Endodermal cell (in vitro differentiated cells): Measurements from ENCODE around the gene HSPB7. TPM values are rescaled to one million over a fixed set of nuclear protein-coding genes. Genes with fewer than 3 reads are reported as not detected.

ENCODE experiments used
- DNase-seq: peaks from one replicate; pipeline ENCODE4 v3.0.0-alpha.2; 2017
- H3K27ac ChIP-seq: 2 replicates; pipeline ENCODE4 v1.5.1; 2013; ENCODE audit warnings: mild to moderate bottlenecking, low read depth, low read length, moderate library complexity
- H3K27me3 ChIP-seq: 2 replicates; pipeline ENCODE4 v1.6.1; 2013; ENCODE audit warnings: mild to moderate bottlenecking, low read length, moderate library complexity; ENCODE audit not compliant: insufficient read depth, control insufficient read depth, poor library complexity, severe bottlenecking
- H3K36me3 ChIP-seq: 2 replicates; pipeline ENCODE4 v1.7.0; 2013; ENCODE audit warnings: mild to moderate bottlenecking, low read length, moderate library complexity; ENCODE audit not compliant: control insufficient read depth, insufficient read depth
- H3K4me1 ChIP-seq: one replicate; pipeline ENCODE4 v1.7.0; 2013; ENCODE audit warnings: low read length; ENCODE audit not compliant: control insufficient read depth, insufficient read depth
- H3K4me3 ChIP-seq: 2 replicates; pipeline ENCODE4 v1.5.1; 2013; ENCODE audit warnings: mild to moderate bottlenecking, low read length, moderate library complexity
- H3K9ac ChIP-seq: 2 replicates; pipeline ENCODE4 v1.6.1; 2013; ENCODE audit warnings: mild to moderate bottlenecking, low read length, moderate library complexity; ENCODE audit not compliant: poor library complexity, severe bottlenecking; ENCODE audit errors: extremely low read depth
- H3K9me3 ChIP-seq: 2 replicates; pipeline ENCODE4 v1.6.1; 2013; ENCODE audit warnings: mild to moderate bottlenecking, low read length, moderate library complexity; ENCODE audit not compliant: control insufficient read depth
- H3K27ac Mint-ChIP-seq: 2 replicates; pipeline ENCODE4 v1.8.0; 2020; ENCODE audit warnings: mixed read lengths
- H3K27me3 Mint-ChIP-seq: 2 replicates; pipeline ENCODE4 v1.8.0; 2021; ENCODE audit warnings: mild to moderate bottlenecking, mixed read lengths; ENCODE audit not compliant: insufficient read depth
- H3K36me3 Mint-ChIP-seq: 2 replicates; pipeline ENCODE4 v1.8.0; 2020; ENCODE audit warnings: low read depth, mixed read lengths
- H3K4me1 Mint-ChIP-seq: 2 replicates; pipeline ENCODE4 v1.8.0; 2020; ENCODE audit warnings: mixed read lengths
- H3K4me3 Mint-ChIP-seq: 2 replicates; pipeline ENCODE4 v1.8.0; 2020; ENCODE audit warnings: mild to moderate bottlenecking, moderate library complexity, mixed read lengths
- H3K9me3 Mint-ChIP-seq: 2 replicates; pipeline ENCODE4 v1.8.0; 2020; ENCODE audit warnings: mild to moderate bottlenecking, mixed read lengths
- WGBS, 2 experiments: methylation state at CpG; one replicate each; pipeline versions ENCODE4 v1.1.5 to v1.1.7; 2013; ENCODE audit warnings: missing lambda C conversion rate in 2 of 2, mixed read lengths in 1 of 2; ENCODE audit not compliant: insufficient coverage in 1 of 2, insufficient read length in 1 of 2; 5-methylcytosine and 5-hydroxymethylcytosine counted together
- total RNA-seq, 2 donors: library from RNA; stranded (reverse); fragmentation: NEBNext Ultra II Directional in 1 of 2; extraction: Animal tissue kit (Norgen Biotek cat#: 25700) in 1 of 2; gene quantifications; 2 replicates in 1 of 2; 3 replicates in 1 of 2; pipeline ENCODE4 v1.2.1, GENCODE V29; 2021
- TF ChIP-seq, protein P1 (sequence below): fragments of 200-600 bp; sonication (generic); conservative IDR thresholded peaks from 2 replicates; pipeline ENCODE4 v1.5.0; 2021; ENCODE audit warnings: antibody characterized with exemption, mild to moderate bottlenecking

HSPB7 gene
- total RNA-seq, 2 donors from 2014 or later = 0.15 TPM; not detected in 1

DNA sequence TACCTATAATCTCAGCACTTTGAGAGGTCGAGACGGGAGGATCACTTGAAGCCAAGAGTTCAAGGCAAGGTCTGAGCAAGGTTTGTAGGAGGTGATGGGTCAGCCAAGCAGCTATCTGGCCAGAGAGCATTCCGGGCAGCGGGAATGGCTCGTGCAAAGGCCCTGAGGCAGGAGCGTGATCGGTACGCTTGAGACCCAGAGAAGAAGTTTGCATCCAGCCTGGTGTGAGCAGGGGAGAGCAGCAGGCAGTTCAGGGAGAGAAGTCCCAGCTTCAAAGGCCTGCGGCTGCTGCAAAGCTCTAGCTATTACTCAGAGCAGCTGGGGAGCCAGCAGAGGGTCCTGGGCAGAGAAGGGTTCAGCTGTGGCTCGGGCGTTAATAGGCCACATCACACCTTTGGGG, 18.9 kb downstream of the HSPB7 start:
- peaks cover 5% of the 10 kb centered on the region for H3K4me1 ChIP-seq
- no peak overlapping the region for H3K9ac ChIP-seq
- H3K36me3 Mint-ChIP-seq = no peaks in the 10 kb centered on the region
- TF ChIP-seq, protein P1, sequence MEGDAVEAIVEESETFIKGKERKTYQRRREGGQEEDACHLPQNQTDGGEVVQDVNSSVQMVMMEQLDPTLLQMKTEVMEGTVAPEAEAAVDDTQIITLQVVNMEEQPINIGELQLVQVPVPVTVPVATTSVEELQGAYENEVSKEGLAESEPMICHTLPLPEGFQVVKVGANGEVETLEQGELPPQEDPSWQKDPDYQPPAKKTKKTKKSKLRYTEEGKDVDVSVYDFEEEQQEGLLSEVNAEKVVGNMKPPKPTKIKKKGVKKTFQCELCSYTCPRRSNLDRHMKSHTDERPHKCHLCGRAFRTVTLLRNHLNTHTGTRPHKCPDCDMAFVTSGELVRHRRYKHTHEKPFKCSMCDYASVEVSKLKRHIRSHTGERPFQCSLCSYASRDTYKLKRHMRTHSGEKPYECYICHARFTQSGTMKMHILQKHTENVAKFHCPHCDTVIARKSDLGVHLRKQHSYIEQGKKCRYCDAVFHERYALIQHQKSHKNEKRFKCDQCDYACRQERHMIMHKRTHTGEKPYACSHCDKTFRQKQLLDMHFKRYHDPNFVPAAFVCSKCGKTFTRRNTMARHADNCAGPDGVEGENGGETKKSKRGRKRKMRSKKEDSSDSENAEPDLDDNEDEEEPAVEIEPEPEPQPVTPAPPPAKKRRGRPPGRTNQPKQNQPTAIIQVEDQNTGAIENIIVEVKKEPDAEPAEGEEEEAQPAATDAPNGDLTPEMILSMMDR = no peak
- 87 to 92% methylated on average over 11 of the region's 11 CpGs for WGBS, 2 experiments
- H3K27me3 Mint-ChIP-seq = peaks cover 7% of the 10 kb centered on the region
- no peaks in the 10 kb centered on the region for H3K36me3 ChIP-seq
- H3K4me3 Mint-ChIP-seq = no peak overlapping the region
- no peaks in the 10 kb centered on the region for H3K27me3 ChIP-seq
- H3K9me3 ChIP-seq = no peaks in the 10 kb centered on the region
- H3K27ac Mint-ChIP-seq = no peak overlapping the region
- H3K27ac ChIP-seq = no peak overlapping the region
- H3K4me3 ChIP-seq = no peak overlapping the region
- DNase-seq = no peak
- H3K9me3 Mint-ChIP-seq = no peaks in the 10 kb centered on the region
- H3K4me1 Mint-ChIP-seq = peaks cover 3% of the 10 kb centered on the region

DNA sequence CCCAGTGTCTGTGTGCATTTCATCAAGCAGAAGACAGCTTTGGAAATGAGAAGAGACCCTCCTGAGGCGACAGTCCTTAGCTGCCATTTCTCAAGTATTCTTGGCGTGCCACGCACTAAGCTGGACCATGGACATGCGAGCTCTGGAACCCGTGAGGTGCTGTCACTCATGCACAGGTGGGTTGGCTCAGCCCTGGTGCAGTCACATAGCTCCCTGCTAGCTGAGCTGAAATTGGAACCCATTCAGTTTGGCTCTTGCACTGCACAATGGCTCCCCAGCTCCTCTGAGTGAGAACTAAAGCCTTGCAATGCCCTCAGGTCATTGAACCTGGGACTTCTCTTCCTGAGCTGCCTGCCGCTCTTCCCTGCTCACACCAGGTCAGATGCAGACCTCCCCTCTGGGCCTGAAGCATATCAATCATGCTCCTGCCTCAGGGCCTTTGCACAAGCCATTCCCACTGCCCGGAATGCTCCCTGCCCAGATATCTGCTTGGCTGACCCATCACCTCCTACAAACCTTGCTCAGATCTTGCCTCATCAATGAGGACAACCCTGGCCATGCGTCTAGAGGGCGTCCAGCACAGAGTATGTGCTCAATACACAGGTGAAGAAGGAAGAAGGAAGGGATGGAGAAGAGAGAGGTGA, 20.1 kb downstream of the HSPB7 start:
- Histone ChIP-seq H3K4me1 (no peaks in the 10 kb centered on the region), H3K27ac (no peak overlapping the region), H3K4me3 (no peak overlapping the region), H3K27me3 (no peaks in the 10 kb centered on the region), H3K9ac (no peak overlapping the region), H3K9me3 (no peaks in the 10 kb centered on the region), H3K36me3 (no peaks in the 10 kb centered on the region)
- Mint-ChIP-seq H3K27me3 (peaks cover 7% of the 10 kb centered on the region), H3K4me3 (no peak overlapping the region), H3K4me1 (no peaks in the 10 kb centered on the region), H3K36me3 (no peaks in the 10 kb centered on the region), H3K27ac (no peak overlapping the region), H3K9me3 (no peaks in the 10 kb centered on the region)
- no peak for DNase-seq
- TF ChIP-seq, protein P1 = no peak
- 87 to 93% methylated on average over 6 to 9 of the region's 9 CpGs for WGBS, 2 experiments

DNA sequence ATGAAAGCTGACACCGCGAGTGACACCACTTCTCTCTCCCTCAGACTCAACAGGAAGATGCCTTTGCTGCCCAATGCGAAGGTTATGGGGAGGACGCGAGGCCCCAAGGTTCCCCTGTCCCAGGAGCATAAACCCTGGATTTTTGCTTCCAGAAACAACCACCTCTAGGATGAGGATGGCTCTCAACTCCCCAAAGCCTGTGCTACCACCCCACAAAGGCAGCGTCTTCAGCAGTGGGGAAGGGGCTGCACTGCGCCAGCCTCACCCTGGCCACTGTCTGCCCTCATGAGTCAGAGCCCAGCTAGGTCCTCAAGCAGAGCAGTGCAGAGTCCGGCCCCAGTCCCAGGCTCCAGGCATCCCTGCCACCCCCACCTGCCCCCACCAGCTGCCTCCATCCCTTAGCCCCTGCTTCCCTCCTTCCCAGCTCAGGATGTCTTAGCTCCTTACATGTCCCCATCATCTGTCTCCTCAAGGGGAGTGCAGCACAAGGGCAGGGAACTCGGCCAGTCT, 20.7 kb downstream of the HSPB7 start:
- H3K9me3 ChIP-seq = no peaks in the 10 kb centered on the region
- Mint-ChIP-seq H3K27me3 (peaks cover 7% of the 10 kb centered on the region), H3K36me3 (no peaks in the 10 kb centered on the region), H3K9me3 (no peaks in the 10 kb centered on the region), H3K4me3 (no peak overlapping the region), H3K4me1 (no peaks in the 10 kb centered on the region), H3K27ac (no peak overlapping the region)
- no peak overlapping the region for H3K9ac ChIP-seq
- no peak overlapping the region for H3K27ac ChIP-seq
- DNase-seq = no peak
- no peaks in the 10 kb centered on the region for H3K27me3 ChIP-seq
- H3K4me1 ChIP-seq = no peaks in the 10 kb centered on the region
- 74 to 90% methylated on average over 5 to 9 of the region's 9 CpGs for WGBS, 2 experiments
- H3K36me3 ChIP-seq = no peaks in the 10 kb centered on the region
- H3K4me3 ChIP-seq = no peak overlapping the region
- TF ChIP-seq, protein P1 = no peak
